ENCODE data around the gene AIP.

GRCh38 chr11:67468456-67468758 lies 14.4 kb upstream of the AIP start:
- no peak for TF ChIP-seq CTCF (IDR thresholded peaks at IDR 0.05 in 2 of 3, conservative IDR thresholded peaks at IDR 0.05 in 1 of 3; ENCODE audit: borderline replicate concordance in 1 of 3, insufficient read depth in 1 of 3, low read depth in 2 of 3, low read length in 2 of 3)
- no peak for TF ChIP-seq MAX (IDR thresholded peaks at IDR 0.05)
- TF ChIP-seq REST (IDR thresholded peaks at IDR 0.05; ENCODE audit: low read depth): no peak
- no peak for TF ChIP-seq POLR2A (IDR thresholded peaks at IDR 0.05; ENCODE audit: borderline replicate concordance, extremely low read depth, insufficient read depth, insufficient read length)
- TF ChIP-seq POLR2AphosphoS5 (IDR thresholded peaks at IDR 0.05; ENCODE audit: low read depth, low read length): no peak; the same call in 1 of the 2 replicates
- TF ChIP-seq YY1 (IDR thresholded peaks at IDR 0.05; ENCODE audit: extremely low read depth, insufficient replicate concordance, low read depth, low read length): no peak
- TF ChIP-seq ZNF274 (IDR thresholded peaks at IDR 0.05; ENCODE audit: low read depth, low read length): no peak
- no peak for TF ChIP-seq RAD21 (IDR thresholded peaks at IDR 0.05; ENCODE audit: low read depth)
- no peak for TF ChIP-seq EZH2 (IDR thresholded peaks at IDR 0.05)
- TF ChIP-seq CBX3 (IDR thresholded peaks at IDR 0.05; ENCODE audit: low read depth): no peak

Data from HCT116 (cell line).